M059J (cell line): Measurements from ENCODE around the gene ANGEL2. TPM values are rescaled to one million over a fixed set of nuclear protein-coding genes. Genes with fewer than 3 reads are reported as not detected.

Experiments used
- DNase-seq: peaks from one replicate; pipeline ENCODE4 v3.0.0-alpha.2; 2012; ENCODE audit warnings: low read depth
- total RNA-seq: library from RNA; depleted of rRNA; stranded (reverse); fragments of >200 nt; shearing (Covaris generic); gene quantifications from 2 replicates; pipeline ENCODE4 v1.2.3, GENCODE V29; 2014; rRNA removed

Gene ANGEL2
- total RNA-seq, 1 experiment from 2014 or later: 31.8 TPM

DNA sequence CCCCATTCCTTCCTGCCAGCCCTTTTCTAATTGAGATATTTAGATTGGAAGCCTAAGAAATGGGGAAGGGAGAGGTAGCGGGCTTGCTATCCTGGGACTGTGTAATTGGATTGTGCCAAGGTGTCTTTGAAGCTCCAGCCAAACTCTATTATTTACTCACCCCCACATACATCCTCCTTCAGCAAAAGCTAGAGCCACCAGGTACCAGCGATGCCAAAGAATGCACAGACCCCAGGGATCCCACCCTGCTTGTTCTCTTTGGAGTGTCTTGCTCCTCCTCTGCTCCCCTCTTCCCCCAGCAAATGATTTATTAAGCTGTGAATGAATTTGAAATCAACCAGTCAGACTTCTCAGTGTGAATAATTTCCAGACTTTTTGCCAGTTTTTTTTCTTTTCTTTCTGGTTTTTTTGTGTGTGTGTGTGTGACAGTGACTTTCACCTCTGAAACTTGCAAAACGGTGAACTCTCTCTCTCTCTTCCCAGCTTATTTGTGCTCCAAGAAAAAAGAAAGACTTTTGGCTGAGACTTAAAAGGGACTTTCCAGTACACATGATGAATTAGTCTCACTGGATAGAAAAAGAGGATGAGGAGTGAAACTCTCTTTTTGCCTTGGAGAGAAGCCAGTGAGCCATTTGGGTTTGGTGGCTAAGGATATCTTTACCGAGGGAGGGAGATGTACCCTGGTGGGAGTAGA lies 63.6 kb downstream of the ANGEL2 start:
- no peak for DNase-seq

DNA sequence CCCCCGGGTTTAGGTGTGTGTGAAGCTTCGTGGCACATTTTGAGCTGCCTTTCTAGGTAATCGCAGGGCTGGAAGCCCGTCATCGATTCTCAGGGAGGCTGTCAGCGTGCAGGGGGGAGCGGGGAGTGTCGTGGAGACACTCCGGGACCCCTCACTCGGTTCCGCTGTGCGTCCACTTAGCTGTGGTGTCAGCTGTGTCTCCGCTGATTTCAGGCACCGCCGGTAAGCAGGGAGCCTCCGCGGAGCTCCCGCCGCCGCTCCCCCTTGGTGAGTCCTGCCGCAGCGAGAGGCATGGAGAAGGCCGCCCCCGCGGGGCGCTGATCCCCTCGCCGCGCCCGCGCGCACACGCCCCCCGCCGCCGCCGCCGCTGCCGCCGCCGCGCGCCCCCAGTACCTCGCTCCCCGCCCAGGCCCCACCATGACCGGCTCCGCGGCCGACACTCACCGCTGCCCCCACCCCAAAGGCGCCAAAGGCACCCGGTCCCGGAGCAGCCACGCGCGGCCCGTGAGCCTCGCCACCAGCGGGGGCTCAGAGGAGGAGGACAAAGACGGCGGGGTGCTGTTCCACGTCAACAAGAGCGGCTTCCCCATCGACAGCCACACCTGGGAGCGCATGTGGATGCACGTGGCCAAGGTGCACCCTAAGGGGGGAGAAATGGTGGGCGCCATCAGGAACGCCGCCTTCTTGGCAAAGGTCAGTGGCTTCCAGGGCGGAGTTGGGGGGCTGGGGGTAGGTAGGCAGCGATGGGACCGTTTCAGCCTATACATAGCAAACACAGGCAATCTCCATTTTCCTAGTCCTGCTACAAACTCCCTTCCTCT lies 64.3 kb downstream of the ANGEL2 start:
- DNase-seq: no peak

DNA sequence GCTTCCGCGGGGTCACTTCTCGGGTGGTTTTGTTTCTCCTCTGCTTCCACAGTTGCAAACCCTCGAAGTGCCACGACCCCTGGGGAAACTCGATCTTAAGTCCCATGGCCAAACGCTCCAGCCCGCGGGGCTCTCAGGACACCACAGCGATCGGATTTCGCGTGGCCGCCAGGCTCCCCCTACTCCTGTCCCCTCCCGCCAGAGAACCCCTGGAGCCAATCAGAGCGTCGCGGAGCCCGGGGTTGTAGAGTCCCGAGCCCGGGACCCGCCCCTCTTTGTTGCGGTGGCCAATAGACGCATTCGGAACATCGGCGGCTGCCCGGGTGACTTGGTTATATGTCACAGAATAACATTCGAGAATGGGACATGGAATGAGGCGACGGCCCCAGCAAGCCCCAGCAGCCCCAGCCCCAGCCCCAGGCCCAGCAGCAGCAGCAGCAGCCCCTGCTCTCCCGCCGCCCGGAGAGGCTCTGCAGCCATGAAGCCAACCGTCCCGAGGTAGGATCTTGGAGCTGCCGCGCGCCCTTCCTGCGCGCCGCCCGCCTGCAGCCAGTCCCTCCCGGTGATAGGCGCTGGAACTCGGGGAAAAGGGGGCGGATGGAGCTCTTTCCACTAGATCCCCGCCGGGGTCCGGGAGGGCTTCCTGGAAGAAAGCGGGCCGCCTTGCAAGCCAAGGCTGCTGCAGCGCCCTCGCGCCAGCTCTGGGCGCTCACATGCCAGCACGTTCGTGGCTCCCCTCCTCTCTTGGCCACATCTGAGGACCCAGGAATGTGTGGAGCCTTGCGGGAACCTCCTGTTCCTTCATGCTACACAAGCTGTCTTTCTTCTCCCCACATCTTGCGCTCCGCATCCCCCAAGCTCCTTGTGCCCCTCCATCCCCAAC lies 65.2 kb downstream of the ANGEL2 start, which contains the start of gene VASH2:
Gene VASH2 (plus strand): TSS at position 299 of the 883 bp plus-strand sequence. CDS start 1,002 bp downstream, outside the sequence.
- peak; percentile 88 for DNase-seq

DNA sequence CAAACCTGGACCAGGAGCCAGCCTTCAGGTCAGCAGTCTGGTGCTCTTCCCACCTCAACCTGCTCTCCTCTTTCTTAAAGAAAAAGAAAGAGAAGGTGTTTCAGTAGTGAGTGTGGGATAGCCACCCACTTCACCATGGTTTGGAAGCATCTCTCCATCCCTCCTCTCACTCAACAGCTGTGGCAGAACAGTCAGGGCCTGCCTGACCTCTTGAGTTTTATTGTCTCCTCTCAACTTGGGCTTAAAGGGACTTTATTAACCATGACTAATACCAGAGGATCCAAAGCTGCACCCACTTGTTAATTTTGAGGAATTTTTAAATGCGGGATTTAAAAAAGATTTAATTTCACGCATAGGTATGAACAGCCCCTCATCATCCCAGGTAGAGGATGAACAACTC lies 65.9 kb downstream of the ANGEL2 start:
- DNase-seq: no peak

DNA sequence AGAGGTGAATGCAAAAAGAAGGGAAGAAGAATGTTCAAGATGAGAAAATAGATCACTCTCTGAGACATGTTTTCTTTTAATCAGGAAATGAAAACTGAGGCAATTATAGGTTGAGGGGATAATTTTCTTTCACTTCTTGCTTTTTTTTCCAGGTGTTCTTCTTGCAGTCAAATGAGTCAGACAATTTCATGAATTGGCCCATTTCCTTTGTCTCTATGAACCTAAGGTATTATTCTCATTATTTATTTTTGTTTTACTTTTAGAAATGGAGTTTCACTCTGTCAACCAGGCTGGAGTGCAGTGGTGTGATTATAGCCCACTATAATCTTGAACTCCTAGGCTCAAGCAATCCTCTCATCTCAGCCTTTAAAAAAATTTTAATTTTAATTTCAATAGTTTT lies 68.8 kb downstream of the ANGEL2 start:
- no peak for DNase-seq

DNA sequence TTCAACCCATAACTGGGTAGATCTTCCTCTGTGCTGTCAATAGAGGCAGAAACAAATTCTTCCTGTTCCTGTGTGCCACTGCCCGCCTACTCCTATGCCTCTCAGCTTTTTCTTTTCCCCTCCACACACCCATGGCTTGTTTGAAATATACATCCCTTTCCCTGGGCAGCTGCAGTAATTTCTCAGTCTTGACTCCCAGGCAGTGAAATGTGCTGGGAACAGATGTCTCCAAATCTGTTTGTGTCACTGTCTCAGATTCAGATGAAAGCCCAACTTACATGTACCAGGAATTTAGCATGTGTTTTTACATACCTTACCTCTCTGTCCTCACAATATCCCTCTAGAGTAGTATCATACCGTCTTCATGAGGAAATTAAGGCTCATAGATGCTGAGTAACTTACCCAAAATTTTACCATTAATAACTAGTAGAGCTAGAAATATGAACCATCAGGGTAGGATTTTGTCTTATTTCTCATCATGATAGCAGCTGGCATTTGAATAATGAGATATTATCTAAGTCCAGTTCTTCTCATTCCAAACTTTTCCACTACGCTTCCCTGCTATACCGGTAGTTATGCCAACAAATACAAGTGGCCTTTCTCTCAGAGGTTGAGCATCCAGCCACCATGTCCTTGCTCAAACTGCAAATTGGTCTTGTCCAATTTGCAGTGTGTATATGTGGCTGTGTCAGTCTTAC lies 70.1 kb downstream of the ANGEL2 start:
- DNase-seq: no peak

DNA sequence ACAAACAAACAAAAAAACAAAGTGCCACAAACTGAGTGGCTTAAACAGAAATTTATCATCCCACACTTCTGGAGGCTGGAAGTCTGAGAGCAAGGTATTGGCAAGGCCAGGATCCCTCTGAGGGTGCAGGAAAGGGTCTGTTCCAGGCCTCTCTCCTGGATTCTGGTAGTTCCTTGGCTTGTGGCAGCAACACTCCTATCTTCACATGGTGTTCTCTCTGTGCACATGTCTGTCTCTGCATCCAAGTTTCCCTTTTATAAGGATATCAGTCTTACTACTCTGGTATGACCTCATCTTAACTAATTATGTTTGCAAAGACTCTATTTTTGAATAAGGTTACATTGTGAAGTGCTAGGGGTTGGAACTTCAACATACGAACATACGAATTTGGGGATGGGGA lies 70.6 kb downstream of the ANGEL2 start:
- no peak for DNase-seq

DNA sequence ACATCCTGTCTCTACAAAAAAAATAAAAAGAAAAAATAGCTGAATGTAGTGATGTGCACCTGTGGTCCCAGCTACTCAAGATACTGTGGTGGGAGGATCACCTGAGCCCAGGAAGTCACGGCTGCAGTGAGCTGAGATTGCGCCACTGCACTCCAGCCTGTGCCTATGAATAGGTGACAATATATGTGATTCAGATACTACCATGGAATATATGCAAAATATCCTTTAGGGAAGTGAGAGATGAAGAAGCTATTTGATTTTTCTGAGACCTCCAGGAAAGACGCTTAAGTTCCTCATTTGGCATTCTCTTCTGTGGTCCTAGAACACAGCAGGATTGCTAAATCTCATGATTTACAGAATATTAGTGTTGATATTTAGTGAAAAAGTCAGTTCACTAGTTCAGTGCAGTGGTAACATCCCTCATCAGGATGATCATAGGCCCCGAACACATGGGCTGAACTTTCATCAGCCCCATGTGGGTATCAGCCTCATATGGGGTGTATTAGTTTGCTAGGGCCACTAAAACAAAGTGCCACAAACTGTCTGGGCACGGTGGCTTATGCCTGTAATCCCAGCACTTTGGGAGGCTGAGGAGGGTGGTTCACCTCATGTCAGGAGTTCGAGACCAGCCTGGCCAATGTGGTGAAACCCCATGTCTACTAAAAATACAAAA lies 71.3 kb downstream of the ANGEL2 start:
- DNase-seq: no peak

DNA sequence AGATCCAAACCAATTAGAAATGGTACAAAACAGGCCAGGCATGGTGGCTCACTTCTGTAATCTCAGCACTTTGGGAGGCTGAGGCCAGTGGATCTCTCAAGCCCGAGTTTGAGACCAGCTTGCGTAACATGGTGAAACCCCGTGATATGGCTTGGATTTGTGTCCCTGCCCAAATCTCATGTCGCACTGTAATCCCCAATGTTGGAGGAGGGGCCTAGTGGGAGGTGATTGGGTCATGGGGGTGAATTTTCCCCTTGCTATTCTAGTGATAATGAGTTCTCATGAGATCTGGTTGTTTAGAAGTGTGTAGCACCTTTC lies 72.3 kb downstream of the ANGEL2 start:
- no peak for DNase-seq

DNA sequence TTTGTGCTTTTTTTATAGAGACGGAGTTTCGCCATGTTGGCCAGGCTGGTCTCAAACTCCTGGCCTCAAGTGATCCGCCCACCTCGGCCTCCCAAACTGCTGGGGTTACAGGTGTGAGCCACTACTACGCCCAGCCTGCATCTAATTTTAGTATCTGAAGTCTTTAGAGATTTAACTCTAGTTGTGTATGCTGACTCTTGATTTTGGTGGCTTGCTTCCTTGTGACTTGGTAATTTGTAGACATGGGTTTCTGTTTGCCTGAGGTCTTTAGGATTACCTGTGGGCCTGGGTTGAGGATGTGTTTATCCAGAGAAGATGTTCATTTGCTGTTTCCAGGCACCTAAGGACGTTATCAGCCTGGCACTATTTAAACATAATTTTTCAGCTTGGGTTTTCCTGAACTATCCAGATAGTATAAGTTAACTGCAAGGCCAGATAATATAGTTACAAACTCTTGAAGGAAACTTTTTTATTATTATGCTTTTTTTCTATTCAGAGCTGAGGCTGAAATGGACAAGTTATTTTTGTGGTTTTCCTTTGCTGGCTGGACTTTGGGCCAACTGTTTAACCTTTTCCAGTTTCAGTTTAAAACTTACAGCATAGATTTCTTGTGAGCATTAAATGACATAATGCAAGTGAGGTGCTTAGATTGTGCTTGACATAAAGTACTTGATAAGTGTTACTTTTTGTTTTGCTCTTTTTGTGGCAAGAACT lies 72.8 kb downstream of the ANGEL2 start:
- DNase-seq: no peak

Other genes starting within 250 kb of the ANGEL2 start
- gene NSL1, start 224.1 kb downstream of the ANGEL2 start, total RNA-seq: 44.5 and 87.9 TPM in 2 replicates
- gene TATDN3, start 224.0 kb downstream of the ANGEL2 start, total RNA-seq: 12.5 and 15.7 TPM in 2 replicates
- gene SPATA45, start 168.2 kb downstream of the ANGEL2 start, total RNA-seq: 1.8 TPM in 1 of 2 replicates, not detected in the other
- 4.2 and 8.1 TPM in 2 replicates for gene FLVCR1, start 157.6 kb downstream of the ANGEL2 start, total RNA-seq
- gene VASH2, start 65.3 kb downstream of the ANGEL2 start, total RNA-seq: 0.44 and 0.79 TPM in 2 replicates
- 23.6 and 27.4 TPM in 2 replicates for gene RPS6KC1, start 35.4 kb upstream of the ANGEL2 start, total RNA-seq